GM19372 (cell line): ENCODE results near the gene OR10G2.

ENCODE experiments used
- ATAC-seq: cut with Tn5 transposase; IDR thresholded peaks from one replicate; pipeline ENCODE4 v1.9.1; 2021; ENCODE audit warnings: mild to moderate bottlenecking, low read depth, moderate library complexity; ENCODE audit not compliant: unreplicated experiment

OR10G2 gene

DNA sequence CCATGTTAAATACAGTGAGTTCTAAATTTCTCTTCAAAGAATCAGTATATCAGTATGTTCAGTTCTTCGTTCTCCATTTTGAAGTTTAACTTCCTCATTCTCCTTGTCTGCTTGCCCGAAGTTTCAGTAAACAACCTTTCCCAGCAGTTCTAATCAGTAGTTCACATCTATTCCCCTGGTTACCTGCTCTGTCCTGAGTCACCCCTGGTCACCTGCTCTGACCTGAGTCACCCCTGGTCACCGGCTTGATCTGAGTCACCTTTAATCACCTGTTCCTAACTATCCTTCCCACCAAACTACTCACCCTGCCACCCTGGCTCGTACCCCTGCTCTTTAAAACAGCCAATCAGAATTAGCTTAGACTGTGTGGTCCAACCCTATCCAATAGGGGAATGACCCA lies 45.4 kb downstream of the OR10G2 start:
- ATAC-seq: no peak
